Caco-2 (cell line): Measurements from ENCODE around the gene DRC7. TPM values are rescaled to one million over a fixed set of nuclear protein-coding genes. Genes with fewer than 3 reads are reported as not detected.

ENCODE experiments used
- BruUV-seq: library from RNA; stranded (reverse); fragments of 400-500 nt; replicated peaks from 2 replicates; lab custom pipeline; 2021; lab: Mats Ljungman, UMichigan
- CTCF ChIA-PET: fragments of 300-600 bp; sonication (Branson Sonifier 250); formaldehyde crosslinking; loops from one replicate; lab custom pipeline; 2022; ENCODE audit warnings: antibody characterized with exemption; lab: Charles Lee
- POLR2A ChIA-PET: fragments of 300-600 bp; sonication (Branson Sonifier 250); formaldehyde crosslinking; loops from one replicate; lab custom pipeline; 2022; ENCODE audit warnings: antibody characterized with exemption; lab: Charles Lee
- DNase-seq, 2 experiments: peaks; one replicate each; pipeline versions ENCODE4 v3.0.0 to v3.0.0-alpha.2; 2020 to 2022
- H3K27me3 ChIP-seq: replicated peaks from 2 replicates; pipeline ENCODE4 v1.6.0; 2011; ENCODE audit warnings: low read length; ENCODE audit not compliant: control insufficient read depth, insufficient read depth
- H3K36me3 ChIP-seq: 2 replicates; pipeline ENCODE4 v1.5.1; 2011; ENCODE audit warnings: low read length; ENCODE audit not compliant: control insufficient read depth, insufficient read depth
- H3K4me1 ChIP-seq: fragments of 250-450 bp; sonication (Bioruptor Pico); 2 replicates; pipeline ENCODE4 v1.5.1; 2020; ENCODE audit warnings: mild to moderate bottlenecking
- H3K4me3 ChIP-seq: 2 replicates; pipeline ENCODE4 v1.5.1; 2011; ENCODE audit warnings: low read depth, mild to moderate bottlenecking, control low read depth, low read length
- H3K9me3 ChIP-seq: fragments of 250-450 bp; sonication (Bioruptor Pico); 2 replicates; pipeline ENCODE4 v1.5.1; 2020; ENCODE audit warnings: mild to moderate bottlenecking, moderate library complexity
- H3K27ac Mint-ChIP-seq: one replicate; pipeline ENCODE4 v1.8.0; 2022; ENCODE audit warnings: mixed read lengths; ENCODE audit not compliant: unreplicated experiment
- H3K27me3 Mint-ChIP-seq: one replicate; pipeline ENCODE4 v1.8.0; 2022; ENCODE audit warnings: mixed read lengths; ENCODE audit not compliant: insufficient read depth, unreplicated experiment
- H3K36me3 Mint-ChIP-seq: one replicate; pipeline ENCODE4 v1.8.0; 2022; ENCODE audit warnings: mild to moderate bottlenecking, mixed read lengths; ENCODE audit not compliant: insufficient read depth, unreplicated experiment
- H3K4me1 Mint-ChIP-seq: one replicate; pipeline ENCODE4 v1.8.0; 2022; ENCODE audit warnings: low read depth, mixed read lengths; ENCODE audit not compliant: unreplicated experiment
- H3K4me3 Mint-ChIP-seq: one replicate; pipeline ENCODE4 v1.8.0; 2022; ENCODE audit warnings: mild to moderate bottlenecking, moderate library complexity, mixed read lengths; ENCODE audit not compliant: unreplicated experiment
- H3K9me3 Mint-ChIP-seq: one replicate; pipeline ENCODE4 v1.8.0; 2022; ENCODE audit warnings: mixed read lengths; ENCODE audit not compliant: unreplicated experiment
- intact Hi-C: fragments of 100-400 bp; cut with micrococcal nuclease; formaldehyde crosslinking; loops from one replicate; pipeline ENCODE4 v1.10.0; 2022; ENCODE audit not compliant: unreplicated experiment
- total RNA-seq: library from RNA; stranded (reverse); gene quantifications from 2 replicates; pipeline ENCODE4 v1.2.3, GENCODE V29; 2022
- TF ChIP-seq, protein P1 (sequence below), 2 experiments: fragments of 200-600 bp in 1 of 2; IDR thresholded peaks; 1 replicate in 1 of 2; 2 replicates in 1 of 2; pipeline versions ENCODE4 v1.5.1 to v1.8.0; 2011 to 2022; ENCODE audit warnings: antibody characterized with exemption in 1 of 2, control low read depth in 1 of 2, inconsistent platforms in 1 of 2, low read depth in 1 of 2, low read length in 1 of 2, mild to moderate bottlenecking in 1 of 2, moderate library complexity in 1 of 2; ENCODE audit not compliant: insufficient read depth in 1 of 2, severe bottlenecking in 1 of 2, unreplicated experiment in 1 of 2

DRC7 gene
- total RNA-seq, 1 experiment from 2014 or later, result 1.1 TPM

DNA sequence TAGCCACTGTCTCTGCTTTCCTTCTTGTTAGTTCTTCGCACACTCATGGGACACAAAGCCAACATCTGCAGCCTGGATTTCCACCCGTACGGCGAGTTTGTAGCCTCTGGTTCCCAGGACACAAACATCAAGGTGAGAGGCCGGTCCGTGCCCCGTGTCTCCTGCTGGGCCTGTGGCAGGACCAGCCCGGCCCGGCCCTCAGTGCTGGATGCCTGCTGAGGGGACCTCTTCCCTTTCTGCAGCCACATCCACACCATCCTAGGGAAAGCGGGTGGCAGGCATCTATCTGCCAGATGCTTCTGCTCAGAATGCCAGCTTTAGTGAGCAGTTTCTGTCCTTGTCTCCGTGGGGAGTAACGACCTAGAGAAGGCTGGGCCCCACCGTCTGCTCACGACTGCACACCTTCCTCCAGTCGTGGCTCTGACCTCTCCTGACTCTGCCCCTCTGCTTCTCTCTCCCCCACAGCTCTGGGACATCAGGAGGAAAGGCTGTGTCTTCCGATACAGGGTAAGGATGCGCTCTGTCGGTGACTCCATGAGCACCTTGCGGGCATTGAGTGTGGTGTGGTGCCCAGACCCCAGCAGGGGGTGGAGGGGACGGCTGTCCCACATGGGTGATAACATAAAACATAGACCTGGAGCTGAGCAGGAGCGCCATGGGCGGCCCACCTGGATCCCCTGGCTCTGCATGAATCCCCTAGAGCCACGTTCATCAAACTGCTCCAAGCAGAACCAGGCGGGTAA lies 56.4 kb downstream of the DRC7 start:
- no TSS peak for BruUV-seq
- Histone ChIP-seq H3K36me3 (no peaks in the 10 kb centered on the region; the same call in 1 of the 2 replicates), H3K4me1 (peaks cover 4% of the 10 kb centered on the region; the same call in 1 of the 2 replicates), H3K4me3 (no peak overlapping the region), H3K27me3 (no peaks in the 10 kb centered on the region), H3K9me3 (no peaks in the 10 kb centered on the region)
- H3K36me3 Mint-ChIP-seq, result peaks cover 25% of the 10 kb centered on the region
- ChIA-PET POLR2A (interaction anchor here (0.5 kb wide), 1 partner anchor 112 kb away, joined by 8 read pairs; no protein-coding TSS in a partner anchor), CTCF (no interaction called here)
- intact Hi-C loops, result no loop called here
- no peaks in the 10 kb centered on the region for H3K27me3 Mint-ChIP-seq
- no peak overlapping the region for H3K4me3 Mint-ChIP-seq
- no peak overlapping the region for H3K27ac Mint-ChIP-seq
- H3K4me1 Mint-ChIP-seq, result peaks cover 7% of the 10 kb centered on the region
- DNase-seq, result no peak
- TF ChIP-seq, protein P1, sequence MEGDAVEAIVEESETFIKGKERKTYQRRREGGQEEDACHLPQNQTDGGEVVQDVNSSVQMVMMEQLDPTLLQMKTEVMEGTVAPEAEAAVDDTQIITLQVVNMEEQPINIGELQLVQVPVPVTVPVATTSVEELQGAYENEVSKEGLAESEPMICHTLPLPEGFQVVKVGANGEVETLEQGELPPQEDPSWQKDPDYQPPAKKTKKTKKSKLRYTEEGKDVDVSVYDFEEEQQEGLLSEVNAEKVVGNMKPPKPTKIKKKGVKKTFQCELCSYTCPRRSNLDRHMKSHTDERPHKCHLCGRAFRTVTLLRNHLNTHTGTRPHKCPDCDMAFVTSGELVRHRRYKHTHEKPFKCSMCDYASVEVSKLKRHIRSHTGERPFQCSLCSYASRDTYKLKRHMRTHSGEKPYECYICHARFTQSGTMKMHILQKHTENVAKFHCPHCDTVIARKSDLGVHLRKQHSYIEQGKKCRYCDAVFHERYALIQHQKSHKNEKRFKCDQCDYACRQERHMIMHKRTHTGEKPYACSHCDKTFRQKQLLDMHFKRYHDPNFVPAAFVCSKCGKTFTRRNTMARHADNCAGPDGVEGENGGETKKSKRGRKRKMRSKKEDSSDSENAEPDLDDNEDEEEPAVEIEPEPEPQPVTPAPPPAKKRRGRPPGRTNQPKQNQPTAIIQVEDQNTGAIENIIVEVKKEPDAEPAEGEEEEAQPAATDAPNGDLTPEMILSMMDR (IDR thresholded peaks at IDR 0.05; ENCODE audit: insufficient read depth in 1 of 2, low read depth in 1 of 2, low read length in 1 of 2, severe bottlenecking in 1 of 2, unreplicated experiment in 1 of 2), result no peak
- no peaks in the 10 kb centered on the region for H3K9me3 Mint-ChIP-seq

DNA sequence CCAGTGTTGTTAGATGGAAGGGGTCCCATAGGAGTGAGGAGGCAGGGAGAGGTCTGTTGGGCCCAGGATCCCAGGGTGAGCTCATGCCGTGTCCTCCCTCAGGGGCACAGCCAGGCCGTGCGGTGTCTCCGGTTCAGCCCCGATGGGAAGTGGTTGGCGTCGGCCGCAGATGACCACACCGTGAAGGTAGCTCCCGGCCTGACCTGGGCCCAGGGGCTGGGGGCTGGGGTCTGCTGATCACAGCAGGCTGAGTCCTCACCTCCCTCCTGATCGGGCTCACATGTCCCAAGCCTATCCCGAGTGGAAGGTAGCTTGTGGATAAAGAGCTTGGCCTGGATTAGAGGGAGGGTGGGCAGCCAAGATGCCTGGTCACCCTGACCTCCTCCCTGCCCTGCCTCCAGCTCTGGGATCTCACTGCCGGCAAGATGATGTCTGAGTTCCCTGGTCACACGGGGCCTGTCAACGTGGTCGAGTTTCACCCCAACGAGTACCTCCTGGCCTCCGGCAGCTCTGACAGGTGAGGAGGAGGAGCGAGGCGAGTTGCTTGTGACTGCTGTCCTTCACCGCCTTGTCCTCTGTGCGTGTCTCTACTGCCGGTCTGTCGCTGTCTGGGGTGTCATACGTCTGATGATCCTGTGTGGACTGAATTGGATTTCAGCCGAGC lies 57.1 kb downstream of the DRC7 start:
- Mint-ChIP-seq H3K27ac (no peak overlapping the region), H3K4me3 (no peak overlapping the region), H3K36me3 (peaks cover 25% of the 10 kb centered on the region), H3K4me1 (peaks cover 7% of the 10 kb centered on the region), H3K9me3 (no peaks in the 10 kb centered on the region), H3K27me3 (no peaks in the 10 kb centered on the region)
- TF ChIP-seq, protein P1 (IDR thresholded peaks at IDR 0.05; ENCODE audit: insufficient read depth in 1 of 2, low read depth in 1 of 2, low read length in 1 of 2, severe bottlenecking in 1 of 2, unreplicated experiment in 1 of 2), result no peak
- POLR2A ChIA-PET, result no interaction called here
- no peaks in the 10 kb centered on the region for H3K9me3 ChIP-seq
- intact Hi-C loops, result no loop called here
- BruUV-seq, result no TSS peak
- H3K4me3 ChIP-seq, result no peak overlapping the region
- H3K4me1 ChIP-seq, result peaks cover 4% of the 10 kb centered on the region; the same call in 1 of the 2 replicates
- H3K36me3 ChIP-seq, result no peaks in the 10 kb centered on the region; the same call in 1 of the 2 replicates
- CTCF ChIA-PET, result no interaction called here
- no peak for DNase-seq
- no peaks in the 10 kb centered on the region for H3K27me3 ChIP-seq

DNA sequence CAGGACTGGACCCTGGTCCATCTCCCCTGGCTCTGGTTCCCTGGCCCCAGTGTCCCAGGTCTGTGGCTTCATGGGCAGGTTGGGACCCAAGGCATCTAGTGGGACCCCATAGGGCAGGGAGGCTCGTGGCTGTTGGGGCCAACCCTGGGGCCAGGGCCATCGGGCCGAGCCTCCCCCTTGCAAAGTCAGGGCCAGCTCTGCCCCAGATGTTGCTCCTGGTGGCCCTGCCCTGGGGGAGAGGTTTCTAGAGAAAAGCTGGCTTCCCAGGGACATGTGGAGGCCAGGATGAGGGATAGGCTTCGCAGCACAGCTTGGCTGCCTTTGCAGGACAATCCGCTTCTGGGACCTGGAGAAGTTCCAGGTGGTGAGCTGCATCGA lies 57.6 kb downstream of the DRC7 start:
- Histone ChIP-seq H3K36me3 (no peaks in the 10 kb centered on the region; the same call in 1 of the 2 replicates), H3K27me3 (no peaks in the 10 kb centered on the region), H3K4me1 (peaks cover 4% of the 10 kb centered on the region; the same call in 1 of the 2 replicates), H3K4me3 (no peak overlapping the region), H3K9me3 (no peaks in the 10 kb centered on the region)
- no peak overlapping the region for H3K27ac Mint-ChIP-seq
- no peaks in the 10 kb centered on the region for H3K27me3 Mint-ChIP-seq
- peaks cover 28% of the 10 kb centered on the region for H3K36me3 Mint-ChIP-seq
- ChIA-PET POLR2A (no interaction called here), CTCF (no interaction called here)
- H3K4me3 Mint-ChIP-seq, result no peak overlapping the region
- DNase-seq, result no peak
- no TSS peak for BruUV-seq
- H3K4me1 Mint-ChIP-seq, result peaks cover 7% of the 10 kb centered on the region
- intact Hi-C loops, result no loop called here
- TF ChIP-seq, protein P1 (IDR thresholded peaks at IDR 0.05; ENCODE audit: insufficient read depth in 1 of 2, low read depth in 1 of 2, low read length in 1 of 2, severe bottlenecking in 1 of 2, unreplicated experiment in 1 of 2), result no peak
- H3K9me3 Mint-ChIP-seq, result no peaks in the 10 kb centered on the region
